ENCODE measurements around the gene MGAT4B.

GRCh38 chr5:179781846-179782245 lies 24.8 kb downstream of the MGAT4B start:
- no peak for TF ChIP-seq EZH2 (IDR thresholded peaks at IDR 0.05; ENCODE audit: insufficient read depth, low read length)
- TF ChIP-seq, protein P1, sequence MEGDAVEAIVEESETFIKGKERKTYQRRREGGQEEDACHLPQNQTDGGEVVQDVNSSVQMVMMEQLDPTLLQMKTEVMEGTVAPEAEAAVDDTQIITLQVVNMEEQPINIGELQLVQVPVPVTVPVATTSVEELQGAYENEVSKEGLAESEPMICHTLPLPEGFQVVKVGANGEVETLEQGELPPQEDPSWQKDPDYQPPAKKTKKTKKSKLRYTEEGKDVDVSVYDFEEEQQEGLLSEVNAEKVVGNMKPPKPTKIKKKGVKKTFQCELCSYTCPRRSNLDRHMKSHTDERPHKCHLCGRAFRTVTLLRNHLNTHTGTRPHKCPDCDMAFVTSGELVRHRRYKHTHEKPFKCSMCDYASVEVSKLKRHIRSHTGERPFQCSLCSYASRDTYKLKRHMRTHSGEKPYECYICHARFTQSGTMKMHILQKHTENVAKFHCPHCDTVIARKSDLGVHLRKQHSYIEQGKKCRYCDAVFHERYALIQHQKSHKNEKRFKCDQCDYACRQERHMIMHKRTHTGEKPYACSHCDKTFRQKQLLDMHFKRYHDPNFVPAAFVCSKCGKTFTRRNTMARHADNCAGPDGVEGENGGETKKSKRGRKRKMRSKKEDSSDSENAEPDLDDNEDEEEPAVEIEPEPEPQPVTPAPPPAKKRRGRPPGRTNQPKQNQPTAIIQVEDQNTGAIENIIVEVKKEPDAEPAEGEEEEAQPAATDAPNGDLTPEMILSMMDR (IDR thresholded peaks at IDR 0.05; ENCODE audit: insufficient read depth, low read depth, low read length): no peak
